IPS-15b (cell line): ENCODE measurements around the gene IL17D.

Source experiments
- H3K27me3 ChIP-seq: one replicate; pipeline ENCODE4 v1.6.1; 2013; ENCODE audit warnings: low read length; ENCODE audit not compliant: control insufficient read depth, insufficient read depth
- H3K36me3 ChIP-seq: one replicate; pipeline ENCODE4 v1.6.1; 2013; ENCODE audit warnings: low read length; ENCODE audit not compliant: control insufficient read depth, insufficient read depth
- H3K4me1 ChIP-seq: one replicate; pipeline ENCODE4 v1.6.1; 2013; ENCODE audit warnings: mild to moderate bottlenecking, low read length; ENCODE audit not compliant: control insufficient read depth, insufficient read depth
- H3K4me3 ChIP-seq: one replicate; pipeline ENCODE4 v1.5.1; 2013; ENCODE audit warnings: low read depth, low read length
- H3K9ac ChIP-seq: one replicate; pipeline ENCODE4 v1.6.1; 2013; ENCODE audit warnings: low read depth, mild to moderate bottlenecking, low read length
- H3K9me3 ChIP-seq: one replicate; pipeline ENCODE4 v1.6.1; 2013; ENCODE audit warnings: mild to moderate bottlenecking, low read length; ENCODE audit not compliant: control insufficient read depth, insufficient read depth

The IL17D gene

DNA sequence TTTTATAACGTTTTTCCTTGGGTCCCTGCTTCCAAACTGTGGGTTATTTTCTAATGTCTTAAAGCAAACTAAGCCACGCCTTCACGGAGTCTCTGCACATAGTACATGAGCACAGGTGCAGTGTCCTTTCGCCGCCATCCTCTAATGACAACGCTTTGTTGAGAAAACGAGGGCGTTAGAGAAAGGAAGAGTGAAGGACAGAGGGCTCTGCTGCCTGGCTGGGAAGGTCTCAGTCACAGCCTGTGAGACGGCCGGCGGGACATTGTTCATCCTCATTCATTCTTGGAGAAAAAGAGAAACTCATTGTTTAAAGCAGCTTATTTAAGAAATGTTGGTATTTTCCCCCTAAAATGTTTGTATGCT is 9.5 kb downstream of the IL17D start:
- Histone ChIP-seq H3K36me3 (no peaks in the 10 kb centered on the region), H3K9ac (no peak overlapping the region), H3K9me3 (no peaks in the 10 kb centered on the region), H3K4me3 (peak overlapping the region; percentile 19), H3K27me3 (no peaks in the 10 kb centered on the region), H3K4me1 (no peaks in the 10 kb centered on the region)

DNA sequence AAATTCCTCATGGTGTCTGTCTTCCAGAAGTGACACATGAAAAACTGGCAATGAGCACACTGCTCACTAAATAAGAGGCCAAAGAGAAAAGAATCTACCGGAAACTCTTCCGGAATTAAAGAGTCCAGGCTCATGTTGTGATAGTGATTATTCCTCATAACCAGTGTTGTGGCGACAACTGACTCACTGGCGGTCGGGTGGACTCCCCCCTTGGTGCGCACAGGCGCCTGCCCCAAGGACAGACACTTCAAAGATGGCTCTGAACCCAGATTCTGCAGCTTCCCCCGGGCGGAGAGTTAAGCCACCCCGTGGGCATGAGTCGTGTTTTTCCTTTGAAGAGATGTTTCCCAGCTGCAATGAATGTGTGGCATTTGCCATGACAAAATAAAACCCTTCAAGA is 10.3 kb downstream of the IL17D start:
- no peak overlapping the region for H3K4me3 ChIP-seq
- H3K27me3 ChIP-seq, result no peaks in the 10 kb centered on the region
- H3K36me3 ChIP-seq, result no peaks in the 10 kb centered on the region
- no peak overlapping the region for H3K9ac ChIP-seq
- H3K9me3 ChIP-seq, result no peaks in the 10 kb centered on the region
- no peaks in the 10 kb centered on the region for H3K4me1 ChIP-seq

DNA sequence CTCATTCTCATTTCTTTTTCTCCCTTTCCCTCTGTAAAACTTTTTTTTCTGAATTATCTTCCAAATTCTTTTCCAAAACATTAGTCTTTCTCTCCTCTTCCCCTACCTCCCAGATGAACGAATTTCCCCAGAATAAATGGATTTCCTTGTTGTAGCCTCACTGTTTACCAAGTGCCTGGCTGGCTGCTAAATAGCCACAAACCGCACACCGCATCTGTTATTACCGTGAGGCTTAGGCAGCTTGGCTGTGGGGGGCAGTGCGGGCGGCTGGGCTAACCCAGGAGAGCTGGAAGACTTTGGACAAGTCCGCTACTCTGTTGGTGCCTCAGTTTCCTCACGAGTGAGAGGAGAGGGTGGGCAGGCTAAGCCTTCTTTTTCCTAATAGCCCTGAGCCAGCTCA is 10.7 kb downstream of the IL17D start:
- no peaks in the 10 kb centered on the region for H3K27me3 ChIP-seq
- no peak overlapping the region for H3K4me3 ChIP-seq
- no peaks in the 10 kb centered on the region for H3K9me3 ChIP-seq
- H3K36me3 ChIP-seq, result no peaks in the 10 kb centered on the region
- H3K9ac ChIP-seq, result no peak overlapping the region
- H3K4me1 ChIP-seq, result no peaks in the 10 kb centered on the region

DNA sequence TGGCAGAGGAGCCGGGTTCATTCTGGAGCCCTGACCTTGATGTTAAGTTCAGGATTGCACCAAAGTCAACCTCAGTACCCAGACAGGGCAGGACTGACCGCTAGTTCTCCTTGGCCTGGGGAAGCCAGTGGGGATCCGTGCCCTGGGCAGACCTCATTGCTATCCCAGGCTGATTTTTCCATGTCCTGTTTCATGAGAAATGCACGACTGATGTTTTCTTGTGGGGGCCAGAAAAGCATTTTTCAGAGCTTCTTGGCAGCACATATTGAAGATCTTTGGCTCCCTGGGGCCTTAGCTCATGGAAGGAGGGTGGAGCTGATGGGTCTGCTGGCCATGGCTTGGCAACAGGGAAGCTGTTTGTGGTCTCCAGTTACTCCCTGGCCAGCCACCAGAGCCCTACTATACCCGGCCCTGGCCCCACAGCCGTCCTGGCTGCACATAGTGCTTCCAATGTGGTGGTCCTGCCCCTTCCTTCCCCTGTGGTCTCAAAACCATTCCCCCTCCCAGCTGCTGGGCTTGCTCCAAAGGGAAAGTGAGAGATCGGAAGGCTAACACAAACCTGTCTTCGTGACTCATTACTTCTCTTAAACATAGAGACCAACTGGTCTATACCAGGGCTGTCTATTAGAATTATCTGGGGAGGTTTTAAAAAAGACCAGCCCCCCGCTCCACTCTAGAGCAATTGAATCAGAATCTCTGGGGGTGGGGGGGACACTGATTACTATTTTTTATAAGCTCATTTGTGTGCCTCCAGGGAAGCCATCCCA is 11.2 kb downstream of the IL17D start:
- peaks cover under 1% of the 10 kb centered on the region for H3K27me3 ChIP-seq
- no peaks in the 10 kb centered on the region for H3K4me1 ChIP-seq
- no peak overlapping the region for H3K4me3 ChIP-seq
- H3K9ac ChIP-seq, result no peak overlapping the region
- H3K9me3 ChIP-seq, result no peaks in the 10 kb centered on the region
- no peaks in the 10 kb centered on the region for H3K36me3 ChIP-seq

DNA sequence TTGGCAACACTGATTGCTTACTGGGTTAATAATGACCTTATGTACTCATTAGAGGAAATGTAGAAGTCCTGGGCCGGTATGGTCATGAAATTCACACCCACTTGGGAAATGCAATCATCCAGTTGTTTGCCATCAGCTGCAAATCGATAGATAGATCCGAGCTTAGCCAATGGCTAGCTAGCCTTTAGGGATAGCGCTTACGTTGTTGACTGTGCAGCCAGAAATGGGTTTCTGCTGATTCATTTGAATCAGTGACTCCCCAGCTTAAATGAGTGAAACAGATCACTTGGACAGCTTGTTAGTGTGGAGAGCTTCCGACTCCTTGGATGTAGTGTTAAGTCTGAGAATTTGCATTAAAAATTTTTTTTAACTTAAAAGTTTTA is 11.8 kb downstream of the IL17D start:
- Histone ChIP-seq H3K36me3 (no peaks in the 10 kb centered on the region), H3K9ac (no peak overlapping the region), H3K4me3 (no peak overlapping the region), H3K4me1 (no peaks in the 10 kb centered on the region), H3K9me3 (no peaks in the 10 kb centered on the region), H3K27me3 (peaks cover 6% of the 10 kb centered on the region)

DNA sequence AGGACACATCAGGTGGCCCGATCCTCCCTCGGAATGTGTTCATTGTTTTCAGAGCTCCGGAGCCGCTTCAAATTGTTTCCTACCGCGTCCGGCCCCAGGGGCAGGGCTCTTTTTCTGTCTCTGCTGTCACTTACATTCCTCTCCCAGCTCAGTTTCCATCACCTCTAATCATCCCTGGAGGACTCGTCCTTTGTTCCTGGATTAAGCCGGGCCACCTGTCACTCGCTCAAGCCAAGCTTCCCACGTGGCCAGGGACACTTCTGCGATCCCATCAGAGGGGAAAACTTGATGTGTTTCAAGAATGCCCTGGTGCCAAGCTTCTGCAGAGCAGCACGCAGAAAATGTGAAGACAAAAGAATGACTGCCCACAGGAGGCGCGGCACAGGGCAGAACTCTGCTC is 13.5 kb downstream of the IL17D start:
- no peaks in the 10 kb centered on the region for H3K9me3 ChIP-seq
- H3K27me3 ChIP-seq, result peaks cover 18% of the 10 kb centered on the region
- no peaks in the 10 kb centered on the region for H3K4me1 ChIP-seq
- no peak overlapping the region for H3K9ac ChIP-seq
- H3K4me3 ChIP-seq, result no peak overlapping the region
- no peaks in the 10 kb centered on the region for H3K36me3 ChIP-seq

DNA sequence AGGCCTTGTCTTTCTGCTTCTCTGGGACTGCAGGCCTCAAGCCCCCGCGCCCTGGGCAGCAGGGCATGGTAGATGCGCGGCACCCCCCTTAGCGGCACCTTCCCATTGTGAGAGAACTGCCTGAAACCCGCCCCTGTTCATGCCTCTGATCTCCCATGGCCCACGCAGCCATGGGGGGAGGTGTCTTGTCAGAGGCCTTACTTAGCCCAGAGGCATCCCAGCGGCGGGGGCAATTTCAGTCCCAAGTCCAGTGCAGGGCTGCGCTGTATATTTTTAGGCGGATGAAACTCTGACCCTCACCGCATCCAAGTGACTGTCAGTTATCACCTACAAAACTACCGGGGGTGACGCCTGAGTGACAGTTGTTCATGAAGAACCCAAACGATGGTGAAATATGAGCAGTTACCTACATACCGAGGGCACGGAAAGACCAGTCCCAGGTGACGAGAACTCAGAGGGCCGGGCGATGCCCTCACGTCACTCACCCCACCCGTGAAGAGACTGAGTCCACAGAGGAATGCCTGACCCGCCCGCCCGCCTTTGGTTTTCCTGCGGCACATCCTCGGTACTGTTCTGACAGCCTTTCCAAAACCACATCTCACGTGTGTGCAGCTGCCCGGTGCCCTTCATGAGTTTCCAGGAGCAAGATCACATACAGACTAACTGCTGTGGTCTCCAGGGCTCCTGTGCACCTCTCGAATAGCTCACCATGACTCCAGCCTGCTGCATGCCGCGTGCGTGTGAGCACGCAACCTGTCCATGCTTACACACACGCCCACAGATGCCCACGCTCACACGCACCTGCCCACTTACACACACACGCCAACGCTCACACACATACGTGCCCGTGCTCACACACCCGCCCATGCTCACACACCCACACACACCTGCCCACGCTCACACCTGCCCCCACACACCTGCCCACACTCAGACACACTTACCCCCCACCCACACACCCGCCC is 14.4 kb downstream of the IL17D start:
- H3K4me3 ChIP-seq, result no peak overlapping the region
- no peaks in the 10 kb centered on the region for H3K4me1 ChIP-seq
- H3K9ac ChIP-seq, result no peak overlapping the region
- no peaks in the 10 kb centered on the region for H3K9me3 ChIP-seq
- peaks cover 26% of the 10 kb centered on the region for H3K27me3 ChIP-seq
- H3K36me3 ChIP-seq, result no peaks in the 10 kb centered on the region

DNA sequence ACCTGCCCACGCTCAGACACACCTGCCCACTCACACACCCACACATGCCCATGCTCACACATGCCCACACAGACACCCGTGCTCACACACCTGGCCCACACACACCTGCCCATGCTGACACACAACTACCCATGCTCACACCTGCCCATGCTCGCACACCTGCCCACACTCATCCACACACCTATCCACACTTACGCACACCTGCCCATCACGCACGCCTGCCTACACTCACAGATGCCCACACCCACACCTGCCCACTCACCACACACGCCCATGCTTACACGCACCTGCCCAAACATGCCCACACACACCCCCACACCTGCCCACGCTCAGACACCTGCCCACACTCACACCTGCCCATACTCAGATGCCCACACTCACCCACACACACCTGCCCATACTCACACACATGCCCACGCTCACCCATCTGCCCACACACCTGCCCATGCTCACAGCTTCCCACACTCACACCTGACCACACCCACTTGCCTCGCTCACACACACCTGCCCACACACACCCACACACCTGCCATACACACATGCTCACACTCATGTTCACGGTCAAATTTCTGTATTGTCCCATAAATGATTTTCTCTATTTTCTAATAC is 15.6 kb downstream of the IL17D start:
- Histone ChIP-seq H3K9me3 (no peaks in the 10 kb centered on the region), H3K27me3 (peaks cover 31% of the 10 kb centered on the region), H3K36me3 (no peaks in the 10 kb centered on the region), H3K4me1 (no peaks in the 10 kb centered on the region), H3K9ac (no peak overlapping the region), H3K4me3 (no peak overlapping the region)

DNA sequence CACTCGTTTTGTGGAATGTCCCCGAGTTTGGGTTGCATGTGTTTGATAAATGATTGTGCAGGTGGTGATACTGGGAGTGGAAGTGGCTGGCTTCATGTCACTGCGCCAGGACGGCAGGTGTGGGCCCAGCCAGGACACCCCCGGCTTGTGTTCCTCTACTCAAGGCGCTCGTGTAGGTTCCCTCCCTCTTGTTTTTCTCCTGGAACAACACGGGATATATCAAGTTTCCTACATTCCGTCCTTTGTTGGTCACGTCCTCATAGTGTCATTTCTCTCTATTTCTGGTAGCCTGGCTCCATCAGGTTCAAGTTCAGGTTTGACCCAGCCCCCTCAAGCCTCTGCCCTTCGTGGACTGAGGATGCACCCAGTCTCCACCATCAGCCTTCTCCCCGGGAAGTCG is 16.3 kb downstream of the IL17D start:
- H3K4me3 ChIP-seq, result no peak overlapping the region
- H3K27me3 ChIP-seq, result peaks cover 31% of the 10 kb centered on the region
- H3K9ac ChIP-seq, result no peak overlapping the region
- no peaks in the 10 kb centered on the region for H3K4me1 ChIP-seq
- no peaks in the 10 kb centered on the region for H3K36me3 ChIP-seq
- H3K9me3 ChIP-seq, result no peaks in the 10 kb centered on the region

DNA sequence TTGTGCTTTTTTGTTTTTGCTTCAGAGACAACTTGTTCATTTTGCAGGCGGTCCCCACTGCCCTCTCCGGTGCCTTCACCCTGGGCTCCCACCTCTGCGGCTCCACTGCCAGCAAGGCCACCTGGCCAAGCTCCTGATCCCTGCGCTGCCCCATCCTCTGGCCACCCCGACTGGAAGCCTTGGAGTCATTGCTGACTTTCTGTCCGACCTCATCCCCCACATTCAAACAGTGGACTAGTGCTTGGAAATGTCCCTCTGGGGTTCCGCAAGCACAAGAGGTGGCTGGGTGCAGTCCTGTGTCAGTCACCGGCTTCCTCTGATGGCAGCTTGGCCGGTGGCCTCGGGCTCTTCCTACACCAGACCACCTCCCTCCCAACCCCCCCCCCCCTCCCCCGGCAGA is 17.0 kb downstream of the IL17D start:
- no peak overlapping the region for H3K9ac ChIP-seq
- peaks cover 31% of the 10 kb centered on the region for H3K27me3 ChIP-seq
- H3K4me3 ChIP-seq, result no peak overlapping the region
- no peaks in the 10 kb centered on the region for H3K36me3 ChIP-seq
- no peaks in the 10 kb centered on the region for H3K9me3 ChIP-seq
- H3K4me1 ChIP-seq, result no peaks in the 10 kb centered on the region

DNA sequence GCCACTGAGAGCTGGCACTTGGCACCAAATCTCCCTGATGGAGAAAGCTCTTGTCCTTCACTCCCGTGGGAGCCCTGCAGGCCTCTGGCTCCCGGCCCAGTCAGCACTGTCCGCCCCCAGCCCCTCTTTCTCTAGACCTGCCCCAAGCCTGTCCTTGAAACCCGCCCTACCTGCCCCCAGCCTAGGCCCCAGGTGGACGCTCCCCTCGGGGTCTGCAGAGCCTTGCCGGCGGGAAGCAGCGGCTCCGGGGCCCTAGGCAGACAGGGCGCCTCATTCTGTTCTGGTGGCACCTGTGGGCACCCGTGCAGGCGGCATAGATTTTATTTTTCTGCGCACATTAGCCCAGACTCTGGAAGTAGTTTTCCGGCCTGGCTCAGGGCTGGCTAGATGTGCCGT is 17.6 kb downstream of the IL17D start:
- Histone ChIP-seq H3K4me1 (no peaks in the 10 kb centered on the region), H3K36me3 (no peaks in the 10 kb centered on the region), H3K9me3 (no peaks in the 10 kb centered on the region), H3K27me3 (peaks cover 31% of the 10 kb centered on the region), H3K4me3 (peak overlapping the region; percentile 62), H3K9ac (no peak overlapping the region)
